Measurements from ENCODE around the gene NTF3. TPM values are rescaled to one million over a fixed set of nuclear protein-coding genes. Genes with fewer than 3 reads are reported as not detected.

The NTF3 gene
- total RNA-seq, 2 donors from 2014 or later = 0.71 to 4.1 TPM

- TF ChIP-seq, protein P1, sequence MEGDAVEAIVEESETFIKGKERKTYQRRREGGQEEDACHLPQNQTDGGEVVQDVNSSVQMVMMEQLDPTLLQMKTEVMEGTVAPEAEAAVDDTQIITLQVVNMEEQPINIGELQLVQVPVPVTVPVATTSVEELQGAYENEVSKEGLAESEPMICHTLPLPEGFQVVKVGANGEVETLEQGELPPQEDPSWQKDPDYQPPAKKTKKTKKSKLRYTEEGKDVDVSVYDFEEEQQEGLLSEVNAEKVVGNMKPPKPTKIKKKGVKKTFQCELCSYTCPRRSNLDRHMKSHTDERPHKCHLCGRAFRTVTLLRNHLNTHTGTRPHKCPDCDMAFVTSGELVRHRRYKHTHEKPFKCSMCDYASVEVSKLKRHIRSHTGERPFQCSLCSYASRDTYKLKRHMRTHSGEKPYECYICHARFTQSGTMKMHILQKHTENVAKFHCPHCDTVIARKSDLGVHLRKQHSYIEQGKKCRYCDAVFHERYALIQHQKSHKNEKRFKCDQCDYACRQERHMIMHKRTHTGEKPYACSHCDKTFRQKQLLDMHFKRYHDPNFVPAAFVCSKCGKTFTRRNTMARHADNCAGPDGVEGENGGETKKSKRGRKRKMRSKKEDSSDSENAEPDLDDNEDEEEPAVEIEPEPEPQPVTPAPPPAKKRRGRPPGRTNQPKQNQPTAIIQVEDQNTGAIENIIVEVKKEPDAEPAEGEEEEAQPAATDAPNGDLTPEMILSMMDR (conservative IDR thresholded peaks at IDR 0.05) = no peak
- peak; percentile 73 for DNase-seq
- no peaks in the 10 kb centered on the region for H3K9me3 Mint-ChIP-seq
- H3K36me3 ChIP-seq (ENCODE audit: control insufficient read depth, insufficient read depth, low read length) = no peaks in the 10 kb centered on the region
- H3K4me3 Mint-ChIP-seq = no peak overlapping the region
- no peak overlapping the region for H3K9ac ChIP-seq (ENCODE audit: extremely low read depth, low read length, poor library complexity, severe bottlenecking)
- no peaks in the 10 kb centered on the region for H3K9me3 ChIP-seq (ENCODE audit: control insufficient read depth, low read length)
- H3K27me3 Mint-ChIP-seq (ENCODE audit: insufficient read depth) = peaks cover 13% of the 10 kb centered on the region
- H3K4me1 ChIP-seq (ENCODE audit: control insufficient read depth, insufficient read depth, low read length) = peaks cover 15% of the 10 kb centered on the region
- WGBS, 2 experiments (ENCODE audit: insufficient coverage in 1 of 2, insufficient read length in 1 of 2) = 63 to 84% methylated on average over 4 to 13 of the region's 13 CpGs
- H3K36me3 Mint-ChIP-seq (ENCODE audit: low read depth) = no peaks in the 10 kb centered on the region
- no peak overlapping the region for H3K4me3 ChIP-seq (ENCODE audit: low read length)
- H3K27ac Mint-ChIP-seq = no peak overlapping the region
- no peak overlapping the region for H3K27ac ChIP-seq (ENCODE audit: low read depth, low read length)
- peaks cover 43% of the 10 kb centered on the region for H3K4me1 Mint-ChIP-seq
- no peaks in the 10 kb centered on the region for H3K27me3 ChIP-seq (ENCODE audit: control insufficient read depth, insufficient read depth, low read length, poor library complexity, severe bottlenecking)
Observed at GRCh38 chr12:5395443-5396271, 36.3 kb upstream of the NTF3 start.

DNA sequence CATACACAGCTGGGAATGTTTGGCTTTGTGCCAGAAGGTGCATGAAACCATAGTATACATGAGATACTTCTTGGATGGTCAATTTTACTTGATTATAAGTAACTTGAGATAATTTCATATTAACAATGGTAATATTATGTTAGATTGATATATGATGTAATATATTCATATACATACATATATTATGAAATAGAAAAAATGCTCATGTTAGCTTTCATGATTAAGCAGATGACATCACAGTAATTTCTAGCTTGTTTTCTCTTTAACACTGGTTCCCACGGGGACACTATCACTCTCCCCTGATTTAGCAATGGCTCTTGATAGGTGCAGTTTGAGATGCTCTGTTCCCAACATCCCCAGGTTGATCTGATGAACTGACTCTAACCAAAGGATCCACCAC is 35.4 kb upstream of the NTF3 start:
- H3K9me3 Mint-ChIP-seq = no peaks in the 10 kb centered on the region
- H3K36me3 Mint-ChIP-seq (ENCODE audit: low read depth) = no peaks in the 10 kb centered on the region
- no peak overlapping the region for H3K9ac ChIP-seq (ENCODE audit: extremely low read depth, low read length, poor library complexity, severe bottlenecking)
- DNase-seq = no peak
- H3K27ac ChIP-seq (ENCODE audit: low read depth, low read length) = no peak overlapping the region
- 100% methylated on average over 1 of the region's 1 CpG; no CpG with 5 or more reads in 1 of the 2 experiments for WGBS, 2 experiments (ENCODE audit: insufficient coverage in 1 of 2, insufficient read length in 1 of 2)
- H3K27me3 ChIP-seq (ENCODE audit: control insufficient read depth, insufficient read depth, low read length, poor library complexity, severe bottlenecking) = no peaks in the 10 kb centered on the region
- no peak overlapping the region for H3K27ac Mint-ChIP-seq
- no peaks in the 10 kb centered on the region for H3K36me3 ChIP-seq (ENCODE audit: control insufficient read depth, insufficient read depth, low read length)
- H3K4me3 ChIP-seq (ENCODE audit: low read length) = no peak overlapping the region
- H3K4me1 ChIP-seq (ENCODE audit: control insufficient read depth, insufficient read depth, low read length) = peaks cover 11% of the 10 kb centered on the region
- H3K4me1 Mint-ChIP-seq = peaks cover 36% of the 10 kb centered on the region
- H3K9me3 ChIP-seq (ENCODE audit: control insufficient read depth, low read length) = no peaks in the 10 kb centered on the region
- no peak overlapping the region for H3K4me3 Mint-ChIP-seq
- H3K27me3 Mint-ChIP-seq (ENCODE audit: insufficient read depth) = peaks cover 15% of the 10 kb centered on the region
- TF ChIP-seq, protein P1 (conservative IDR thresholded peaks at IDR 0.05) = no peak

DNA sequence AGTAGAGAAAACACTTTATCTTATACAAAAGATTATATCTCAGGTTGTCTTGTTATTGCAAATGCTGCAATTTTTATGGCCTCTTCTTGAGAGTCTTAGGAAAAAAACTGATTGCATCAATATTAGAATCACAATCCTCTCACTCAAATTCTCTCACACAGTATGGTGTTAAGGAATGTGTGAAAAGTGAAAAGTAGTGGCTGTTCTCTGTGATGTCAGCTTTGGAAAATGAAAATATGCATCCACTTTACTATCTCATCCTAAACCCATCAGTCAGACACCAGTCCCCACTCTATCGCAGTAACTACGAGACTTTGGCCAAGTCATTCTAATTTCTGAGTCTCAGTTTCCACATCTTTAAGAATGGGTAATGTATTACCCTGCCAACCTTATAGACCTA is 32.6 kb upstream of the NTF3 start:
- H3K4me1 ChIP-seq (ENCODE audit: control insufficient read depth, insufficient read depth, low read length) = peaks cover 4% of the 10 kb centered on the region
- Mint-ChIP-seq H3K4me1 (peaks cover 18% of the 10 kb centered on the region), H3K4me3 (no peak overlapping the region), H3K36me3 (ENCODE audit: low read depth) (no peaks in the 10 kb centered on the region), H3K9me3 (no peaks in the 10 kb centered on the region), H3K27me3 (ENCODE audit: insufficient read depth) (peaks cover 33% of the 10 kb centered on the region), H3K27ac (no peak overlapping the region)
- H3K9ac ChIP-seq (ENCODE audit: extremely low read depth, low read length, poor library complexity, severe bottlenecking) = no peak overlapping the region
- DNase-seq = no peak
- no peaks in the 10 kb centered on the region for H3K9me3 ChIP-seq (ENCODE audit: control insufficient read depth, low read length)
- H3K27me3 ChIP-seq (ENCODE audit: control insufficient read depth, insufficient read depth, low read length, poor library complexity, severe bottlenecking) = peaks cover 7% of the 10 kb centered on the region
- 100% methylated on average over 2 of the region's 2 CpGs; no CpG with 5 or more reads in 1 of the 2 experiments for WGBS, 2 experiments (ENCODE audit: insufficient coverage in 1 of 2, insufficient read length in 1 of 2)
- no peak overlapping the region for H3K27ac ChIP-seq (ENCODE audit: low read depth, low read length)
- TF ChIP-seq, protein P1 (conservative IDR thresholded peaks at IDR 0.05) = no peak
- no peak overlapping the region for H3K4me3 ChIP-seq (ENCODE audit: low read length)
- H3K36me3 ChIP-seq (ENCODE audit: control insufficient read depth, insufficient read depth, low read length) = no peaks in the 10 kb centered on the region
